HG03280 (cell line): ENCODE results near the gene SYVN1.

Experiments
- ATAC-seq: cut with Tn5 transposase; IDR thresholded peaks from one replicate; pipeline ENCODE4 v1.9.1; 2021; ENCODE audit warnings: mild to moderate bottlenecking, moderate library complexity; ENCODE audit not compliant: unreplicated experiment

SYVN1 gene

DNA sequence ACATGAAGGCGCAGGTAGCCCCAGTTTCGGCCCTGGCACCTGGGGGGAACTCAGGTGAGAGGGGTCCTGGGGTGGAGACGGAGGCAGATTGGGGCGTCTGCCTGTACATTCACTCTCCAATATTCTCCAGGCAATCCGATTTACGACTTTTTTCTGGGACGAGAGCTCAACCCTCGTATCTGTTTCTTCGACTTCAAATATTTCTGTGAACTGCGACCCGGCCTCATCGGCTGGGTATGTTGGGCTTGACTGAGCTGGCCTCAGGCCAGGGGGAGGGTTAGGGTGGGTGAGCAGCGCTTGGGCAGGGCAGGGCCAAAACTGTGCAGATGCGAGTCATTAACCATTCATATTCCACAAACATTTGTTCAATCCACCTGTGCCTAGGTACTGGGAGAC lies 21.0 kb downstream of the SYVN1 start:
- no peak for ATAC-seq

DNA sequence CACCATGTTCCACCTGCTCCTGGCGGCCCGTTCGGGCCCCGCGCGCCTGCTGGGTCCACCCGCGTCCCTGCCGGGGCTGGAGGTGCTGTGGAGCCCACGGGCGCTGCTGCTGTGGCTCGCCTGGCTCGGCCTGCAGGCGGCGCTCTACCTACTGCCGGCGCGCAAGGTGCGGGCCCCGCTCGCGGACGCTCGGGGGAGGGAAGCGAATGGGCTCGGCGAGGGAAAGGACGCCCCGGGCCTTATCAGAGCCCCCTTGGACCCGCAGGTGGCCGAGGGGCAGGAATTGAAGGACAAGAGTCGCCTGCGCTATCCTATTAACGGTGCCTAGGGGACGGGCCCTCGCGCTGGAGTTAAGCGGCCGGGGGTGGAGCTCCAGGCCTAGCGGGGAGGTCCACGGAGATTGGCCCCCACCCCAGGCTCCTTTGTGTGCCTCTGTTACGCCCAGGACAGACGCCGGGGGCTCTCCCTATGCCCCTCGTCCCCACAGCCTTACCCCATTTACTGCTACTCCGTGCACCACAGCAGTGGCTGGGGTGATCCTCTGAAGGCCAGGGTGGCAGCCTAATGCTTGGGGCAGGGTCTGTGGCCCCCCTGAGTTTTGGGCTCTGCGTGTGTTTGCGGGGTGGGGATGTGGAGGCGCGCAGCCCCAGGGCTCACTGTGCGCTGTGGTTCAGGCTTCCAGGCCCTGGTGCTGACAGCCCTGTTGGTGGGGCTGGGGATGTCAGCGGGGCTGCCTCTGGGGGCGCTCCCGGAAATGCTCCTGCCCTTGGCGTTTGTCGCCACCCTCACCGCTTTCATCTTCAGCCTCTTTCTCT lies 21.6 kb downstream of the SYVN1 start:
- ATAC-seq = no peak

DNA sequence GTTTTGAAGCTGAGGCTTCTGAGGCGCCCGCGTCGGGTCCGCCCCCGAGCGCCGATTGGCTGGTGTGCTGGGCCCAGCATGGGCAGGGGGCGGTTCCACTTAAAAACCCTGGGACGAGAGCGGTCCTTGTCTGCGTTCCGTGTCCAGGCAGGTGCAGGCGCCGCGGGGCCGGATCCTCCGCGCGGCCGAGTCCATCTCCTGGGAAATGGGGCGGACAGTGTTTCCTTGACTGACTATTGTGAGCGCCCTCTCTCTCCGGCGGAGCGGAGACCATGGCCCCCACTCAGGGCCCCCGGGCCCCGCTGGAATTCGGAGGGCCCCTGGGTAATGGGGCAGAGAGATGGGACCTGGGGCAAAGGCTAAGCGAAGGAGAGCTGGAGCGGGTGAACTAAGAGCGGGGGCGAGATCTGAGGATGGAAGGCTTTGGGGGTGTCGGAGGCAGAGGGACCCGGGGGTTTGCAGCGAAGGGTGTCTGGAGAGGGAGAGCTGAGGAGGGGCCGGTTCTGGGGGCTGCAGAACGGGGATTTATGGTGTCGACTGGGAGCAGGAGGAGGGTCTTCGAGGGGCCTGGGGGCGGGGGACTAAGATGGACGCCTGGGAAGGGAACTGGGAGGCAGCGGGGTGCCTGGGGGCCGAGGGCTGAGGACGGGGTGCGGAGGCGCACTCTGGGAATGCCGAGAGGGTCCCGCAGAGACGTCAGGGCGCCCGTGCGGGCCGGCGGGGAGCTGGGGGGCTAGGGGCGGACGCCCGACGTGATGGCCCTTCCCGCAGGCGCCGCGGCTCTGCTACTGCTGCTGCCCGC lies 22.4 kb downstream of the SYVN1 start, which contains the start of gene TM7SF2:
TSS of gene TM7SF2 (plus strand) at position 129 of the 802 bp plus-strand sequence. CDS start at position 273, 144 bp downstream.
- ATAC-seq = peak; percentile 65

DNA sequence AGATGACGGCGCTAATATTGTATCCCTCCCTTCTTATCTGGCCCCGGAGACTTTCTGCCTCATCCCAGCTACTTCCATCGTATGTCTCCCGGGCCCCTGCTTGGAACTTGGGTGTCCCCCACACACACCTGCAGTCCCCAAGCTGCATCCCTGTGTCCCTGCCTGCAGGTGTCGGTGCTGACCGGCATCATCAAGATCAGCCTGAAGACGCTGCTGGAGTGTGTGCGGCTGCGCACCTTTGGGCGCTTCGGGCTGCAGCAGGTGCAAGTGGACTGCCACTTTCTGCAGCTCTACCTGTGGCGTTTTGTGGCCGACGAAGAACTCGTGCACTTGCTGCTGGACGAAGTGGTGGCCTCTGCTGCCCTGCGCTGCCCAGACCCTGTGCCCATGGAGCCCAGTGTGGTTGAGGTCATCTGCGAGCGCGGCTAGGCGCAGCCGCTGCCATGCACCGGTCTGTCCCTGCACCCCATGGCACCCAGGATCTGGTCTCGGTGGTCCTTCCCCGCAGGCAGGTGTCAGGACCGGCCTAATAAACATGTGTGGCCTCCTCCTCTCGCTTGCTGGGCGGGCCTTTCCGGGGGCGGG lies 23.1 kb downstream of the SYVN1 start:
- no peak for ATAC-seq

DNA sequence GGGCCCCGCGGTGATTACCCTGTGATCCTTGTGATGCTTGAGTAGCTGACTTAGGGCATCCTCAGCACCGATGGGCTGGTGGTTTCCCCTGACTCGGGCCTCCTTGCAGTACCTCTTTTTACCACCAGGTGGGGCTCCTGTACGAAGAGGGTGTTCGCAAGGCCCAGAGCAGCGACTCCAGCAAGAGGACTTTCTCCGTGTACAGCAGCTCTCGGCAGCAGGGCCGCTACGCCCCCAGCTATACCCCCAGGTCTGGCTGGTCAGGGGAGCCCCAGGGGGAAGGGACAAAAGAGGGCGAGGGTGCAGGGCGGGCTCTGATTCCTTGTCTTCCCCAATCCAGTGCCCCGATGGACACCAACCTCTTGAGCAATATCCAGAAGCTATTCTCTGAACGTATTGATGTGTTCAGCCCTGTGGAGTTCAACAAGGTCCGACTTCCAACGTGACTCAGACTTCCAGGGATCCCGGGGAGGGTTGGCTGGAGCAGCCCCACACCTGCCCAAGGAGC lies 23.9 kb downstream of the SYVN1 start:
- ATAC-seq = no peak

DNA sequence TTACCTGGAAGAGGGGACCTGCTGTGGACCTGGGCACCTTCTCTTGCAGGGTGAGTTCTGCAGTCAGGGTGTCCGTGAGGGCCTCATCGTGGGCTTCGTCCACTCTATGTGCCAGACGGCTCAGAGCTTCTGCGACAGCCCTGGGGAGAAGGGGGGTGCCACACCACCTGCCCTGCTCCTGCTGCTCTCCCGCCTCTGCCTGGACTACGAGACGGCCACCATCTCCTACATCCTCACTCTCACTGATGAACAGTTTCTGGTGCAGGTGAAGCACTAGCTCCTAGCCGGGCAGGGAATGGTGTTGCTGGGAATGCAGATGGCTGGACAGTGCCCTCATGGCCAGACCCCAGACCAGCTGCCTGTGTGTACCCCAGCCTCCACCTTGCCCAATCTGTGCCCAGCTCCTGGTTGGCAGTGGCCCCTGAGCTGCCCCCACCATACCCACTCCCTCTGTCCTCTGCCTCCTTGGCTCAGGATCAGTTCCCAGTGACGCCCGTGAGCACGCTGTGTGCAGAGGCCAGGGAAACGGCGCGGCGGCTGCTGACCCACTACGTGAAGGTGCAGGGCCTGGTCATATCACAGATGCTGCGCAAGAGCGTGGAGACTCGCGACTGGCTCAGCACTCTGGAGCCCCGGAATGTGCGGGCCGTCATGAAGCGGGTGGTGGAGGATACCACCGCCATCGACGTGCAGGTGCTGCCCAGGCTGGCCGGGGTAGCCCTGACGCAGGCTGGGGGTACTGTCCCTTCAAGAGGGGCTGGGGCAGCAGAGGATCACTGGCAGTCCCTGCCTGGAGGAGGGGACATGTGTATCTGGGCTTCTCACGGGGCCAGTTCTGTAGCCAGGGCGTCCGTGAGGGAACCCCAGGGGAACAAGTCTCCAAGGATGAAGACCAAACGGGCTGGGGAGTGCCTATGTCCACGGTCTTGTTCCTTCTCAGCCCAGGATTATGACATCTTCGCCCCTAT lies 24.8 kb downstream of the SYVN1 start:
- ATAC-seq = no peak

DNA sequence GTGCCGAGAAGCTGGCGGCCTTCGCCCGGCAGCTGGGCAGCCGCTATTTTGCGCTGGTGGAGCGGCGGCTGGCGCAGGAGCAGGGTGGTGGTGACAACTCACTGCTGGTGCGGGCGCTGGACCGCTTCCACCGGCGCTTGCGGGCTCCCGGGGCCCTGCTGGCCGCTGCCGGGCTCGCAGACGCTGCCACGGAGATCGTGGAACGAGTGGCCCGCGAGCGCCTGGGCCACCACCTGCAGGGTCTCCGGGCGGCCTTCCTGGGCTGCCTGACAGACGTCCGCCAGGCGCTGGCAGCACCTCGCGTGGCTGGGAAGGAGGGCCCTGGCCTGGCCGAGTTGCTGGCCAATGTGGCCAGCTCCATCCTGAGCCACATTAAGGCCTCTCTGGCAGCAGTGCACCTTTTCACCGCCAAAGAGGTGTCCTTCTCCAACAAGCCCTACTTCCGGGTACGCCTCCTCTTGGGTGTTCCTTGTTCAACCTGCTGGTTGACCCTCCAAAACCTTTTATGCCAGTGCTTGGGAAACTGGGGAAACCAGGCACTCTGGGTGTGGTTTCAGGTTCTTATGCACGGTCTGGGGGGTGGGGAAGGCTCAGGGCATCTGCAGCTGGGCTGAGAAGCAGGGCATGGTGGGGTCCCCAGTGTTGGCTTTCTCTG lies 25.7 kb downstream of the SYVN1 start:
- ATAC-seq = no peak

DNA sequence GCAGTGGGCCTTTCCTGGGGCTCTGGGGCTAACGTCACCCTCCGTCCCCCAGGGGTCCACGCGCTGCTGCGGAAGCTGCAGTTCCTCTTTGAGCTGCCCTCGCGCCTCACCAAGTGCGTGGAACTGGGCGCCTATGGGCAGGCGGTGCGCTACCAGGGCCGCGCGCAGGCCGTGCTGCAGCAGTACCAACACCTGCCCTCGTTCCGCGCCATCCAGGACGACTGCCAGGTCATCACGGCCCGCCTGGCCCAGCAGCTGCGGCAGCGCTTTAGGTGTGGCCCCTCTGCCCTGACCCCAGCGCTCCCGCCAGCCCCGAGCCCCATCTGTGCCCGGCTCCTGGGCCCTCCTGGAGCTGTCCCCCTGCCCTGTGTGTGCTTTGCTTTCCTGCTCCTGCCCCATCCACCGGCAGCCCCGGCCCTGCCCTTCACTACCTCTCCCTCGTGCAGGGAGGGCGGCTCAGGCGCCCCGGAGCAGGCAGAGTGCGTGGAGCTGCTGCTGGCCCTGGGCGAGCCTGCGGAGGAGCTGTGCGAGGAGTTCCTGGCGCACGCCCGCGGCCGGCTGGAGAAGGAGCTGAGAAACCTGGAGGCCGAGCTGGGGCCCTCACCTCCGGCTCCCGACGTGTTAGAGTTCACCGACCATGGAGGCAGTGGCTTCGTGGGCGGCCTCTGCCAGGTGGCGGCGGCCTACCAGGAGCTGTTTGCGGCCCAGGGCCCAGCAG lies 26.4 kb downstream of the SYVN1 start:
- no peak for ATAC-seq

DNA sequence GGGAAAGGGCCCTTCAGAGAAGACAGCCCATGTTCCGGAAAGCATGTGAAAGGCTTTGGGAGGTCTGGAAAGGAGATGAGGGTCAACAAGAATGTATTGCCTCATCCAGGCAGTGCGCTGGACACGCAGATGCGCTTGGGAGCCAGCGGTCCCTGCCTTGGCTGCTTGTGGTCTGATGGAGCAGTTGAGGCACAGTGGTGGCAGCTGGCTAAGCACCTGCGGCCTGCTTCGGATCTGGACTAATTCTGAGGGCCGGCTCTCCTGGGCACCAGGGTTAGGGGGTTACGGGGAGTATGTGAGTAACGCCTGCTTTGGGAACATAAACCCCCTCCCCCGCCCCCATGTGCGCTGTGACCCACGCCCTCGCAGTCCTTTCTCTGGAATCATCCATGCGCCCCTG lies 27.2 kb downstream of the SYVN1 start:
- no peak for ATAC-seq

DNA sequence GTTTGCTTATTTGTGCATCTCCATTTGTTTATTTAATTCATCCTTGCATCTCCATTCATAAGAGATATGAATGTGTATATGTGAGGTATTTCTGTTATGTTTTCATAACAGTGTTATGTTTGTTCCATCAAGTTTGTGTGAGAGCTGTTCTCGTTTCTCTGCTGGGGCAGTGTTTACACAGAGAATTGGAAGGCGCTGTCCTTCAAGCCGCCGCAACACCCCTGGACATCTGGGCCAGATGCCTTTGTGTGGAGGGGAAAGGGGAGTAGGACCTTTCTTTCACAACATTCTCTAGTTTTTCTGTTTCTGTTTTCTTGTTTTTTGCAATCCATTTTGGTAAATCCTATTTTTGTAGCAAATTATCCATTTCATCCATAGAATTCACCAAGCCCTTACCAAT lies 29.7 kb downstream of the SYVN1 start:
- no peak for ATAC-seq

DNA sequence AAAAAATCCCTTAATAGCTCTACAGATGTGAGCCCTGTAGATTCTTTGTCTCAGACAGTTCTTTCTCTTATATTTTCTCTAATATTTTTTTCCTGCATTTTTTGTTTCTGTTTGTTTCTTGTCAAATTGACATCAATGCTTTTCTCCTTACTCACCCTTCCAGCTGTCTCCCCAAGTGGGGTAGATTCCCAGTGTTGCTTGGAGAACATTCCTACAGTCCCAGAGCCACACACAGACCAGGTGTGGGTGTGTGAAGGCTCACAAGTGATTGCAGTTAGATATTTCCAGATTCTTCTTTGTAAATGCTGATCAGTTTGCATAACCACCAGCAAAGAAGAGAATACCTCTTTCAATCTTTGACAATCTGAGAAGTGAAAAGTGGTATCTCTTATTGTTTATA lies 30.8 kb downstream of the SYVN1 start:
- no peak for ATAC-seq

DNA sequence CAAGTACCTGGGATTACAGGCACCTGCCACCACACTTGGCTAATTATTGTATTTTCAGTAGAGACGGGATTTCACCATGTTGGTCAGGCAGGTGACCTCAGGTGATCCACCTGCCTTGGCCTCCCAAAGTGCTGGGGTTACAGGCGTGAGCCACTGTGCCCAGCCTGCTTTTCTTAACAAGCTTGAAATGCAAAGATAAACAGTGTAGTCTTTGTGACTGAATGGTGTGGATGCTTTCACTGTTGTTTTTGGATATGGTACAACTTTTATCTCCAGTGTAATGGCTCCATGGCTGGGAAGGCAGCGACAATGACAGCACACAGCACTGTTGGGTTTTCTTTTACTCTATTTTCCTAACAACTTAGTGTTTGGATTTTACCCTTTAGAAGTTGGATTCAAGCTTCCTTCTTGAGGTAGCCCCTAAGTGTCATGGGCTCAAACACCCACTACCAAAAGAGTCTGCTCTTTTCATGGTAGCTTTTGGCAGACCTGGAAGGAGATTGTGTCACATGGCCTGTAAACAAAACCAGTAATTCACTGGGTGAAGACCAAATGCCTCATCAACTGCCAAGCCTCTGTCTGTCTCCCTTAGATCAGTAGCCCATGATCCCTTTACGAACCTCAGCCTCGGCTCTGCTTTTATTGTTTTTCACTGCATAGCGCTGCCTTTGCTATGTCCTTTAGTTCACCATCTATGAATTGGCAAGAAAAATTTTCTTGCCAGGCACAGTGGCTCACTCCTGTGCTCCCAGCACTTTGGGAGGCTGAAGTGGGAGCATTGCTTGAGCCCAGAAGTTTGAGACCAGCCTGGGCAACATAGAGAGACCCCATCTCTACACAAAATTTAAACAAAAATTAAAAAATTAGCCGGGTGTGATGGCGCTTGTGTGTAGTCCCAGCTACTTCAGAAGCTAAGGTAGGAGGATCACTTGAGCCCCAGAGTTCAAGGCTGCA lies 31.9 kb downstream of the SYVN1 start:
- no peak for ATAC-seq

DNA sequence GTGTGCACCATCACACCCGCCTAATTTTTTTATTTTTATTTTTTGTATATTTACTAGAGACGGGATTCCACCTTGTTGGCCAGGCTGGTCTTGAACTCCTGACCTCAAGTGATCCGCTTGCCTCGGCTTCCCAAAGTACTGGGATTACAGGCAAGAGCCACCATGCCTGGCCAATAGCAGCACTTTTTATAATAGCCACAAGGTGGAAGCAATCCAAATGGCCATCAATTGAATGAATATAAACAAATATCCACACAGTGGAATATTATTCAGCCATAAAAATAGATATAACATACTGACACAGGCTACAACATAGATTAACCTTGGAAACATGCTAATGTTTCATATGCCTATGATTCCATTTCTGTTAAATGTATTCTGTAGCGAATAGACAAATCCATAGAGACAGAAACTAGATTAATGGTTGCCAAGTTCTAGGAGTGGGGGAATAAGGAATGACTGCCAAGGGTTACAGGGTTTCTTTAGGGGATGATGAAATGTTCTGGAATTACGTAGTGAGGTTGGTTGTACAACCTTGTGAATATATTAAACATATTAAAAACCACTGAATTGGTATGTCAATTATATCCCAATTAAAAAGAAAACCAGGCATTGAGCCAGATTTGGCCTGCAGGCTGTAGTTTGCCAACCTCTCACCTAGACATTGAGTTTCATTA lies 33.5 kb downstream of the SYVN1 start:
- ATAC-seq = no peak

DNA sequence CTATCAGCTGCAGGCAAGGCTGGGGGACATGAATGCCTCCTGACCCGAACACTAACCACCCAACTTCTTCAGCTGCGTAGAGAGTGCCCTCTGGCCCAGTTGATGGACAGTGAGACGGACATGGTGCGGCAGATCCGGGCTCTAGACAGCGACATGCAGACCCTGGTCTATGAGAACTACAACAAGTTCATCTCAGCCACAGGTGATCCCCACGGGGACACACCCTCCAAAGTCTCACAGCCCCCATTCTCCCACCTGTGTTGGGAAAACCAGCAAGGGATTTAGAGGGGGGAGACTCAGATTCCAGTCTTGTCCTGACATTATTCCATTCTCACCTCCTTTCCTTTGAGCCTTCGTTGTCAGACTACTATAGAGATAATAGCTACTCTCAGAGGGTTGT lies 37.4 kb downstream of the SYVN1 start:
- no peak for ATAC-seq

DNA sequence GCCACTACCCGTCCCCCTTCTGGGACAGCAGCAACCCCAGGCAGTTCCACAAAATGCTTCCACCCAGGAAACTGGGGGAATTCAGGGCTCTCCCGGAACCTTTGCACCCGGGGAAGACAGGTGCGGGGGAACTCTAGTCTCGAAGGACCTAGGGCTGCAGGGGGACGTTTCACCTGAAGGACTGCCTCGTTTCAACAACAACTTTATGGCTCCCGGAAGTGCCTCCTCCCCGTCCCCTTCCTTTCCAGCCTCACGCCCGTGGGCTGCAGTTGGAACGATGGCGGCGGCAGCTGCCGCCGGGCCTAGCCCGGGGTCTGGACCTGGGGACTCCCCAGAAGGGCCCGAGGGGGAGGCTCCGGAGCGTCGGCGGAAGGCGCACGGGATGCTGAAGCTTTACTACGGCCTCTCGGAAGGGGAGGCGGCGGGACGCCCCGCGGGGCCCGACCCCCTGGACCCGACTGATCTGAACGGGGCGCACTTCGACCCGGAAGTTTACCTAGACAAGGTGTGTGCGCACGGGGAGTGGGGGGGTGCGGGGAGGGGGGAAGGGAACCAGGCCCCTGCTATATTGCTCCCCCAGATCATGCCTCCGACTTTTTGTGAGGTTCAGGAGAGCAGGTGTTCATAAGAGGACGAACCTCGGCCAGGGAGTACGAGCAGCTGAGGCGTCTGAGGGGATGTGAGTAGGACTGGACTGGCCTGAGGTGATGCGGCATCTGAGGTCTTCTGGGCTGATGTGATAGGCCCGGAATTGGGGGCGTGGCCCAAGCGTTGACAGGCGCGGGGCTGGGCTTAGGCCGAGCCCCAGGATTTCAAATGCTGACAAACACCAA lies 38.1 kb downstream of the SYVN1 start, which contains the start of gene VPS51:
TSS of gene VPS51 (plus strand) at position 241 of the 833 bp plus-strand sequence. CDS start at position 278, 37 bp downstream.
- ATAC-seq = peak; percentile 86

DNA sequence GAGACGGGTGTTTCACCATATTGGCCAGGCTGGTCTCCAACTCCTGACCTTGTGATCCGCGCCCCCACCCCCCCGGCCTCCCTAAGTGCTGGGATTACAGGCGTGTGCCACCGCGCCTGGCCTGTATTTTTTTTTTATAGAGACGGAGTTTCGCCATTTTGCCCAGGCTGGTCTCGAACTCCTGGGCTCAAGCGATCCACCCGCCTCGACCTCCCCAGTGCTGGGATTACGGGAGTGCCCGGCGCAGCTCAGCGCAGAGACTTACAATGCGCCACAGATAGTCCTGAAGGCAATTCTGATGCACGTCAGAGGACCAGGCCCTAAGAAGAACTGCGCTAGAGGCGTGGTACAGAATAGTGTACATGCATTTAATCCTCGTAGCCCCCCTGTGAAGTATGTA lies 38.9 kb downstream of the SYVN1 start:
- no peak for ATAC-seq

DNA sequence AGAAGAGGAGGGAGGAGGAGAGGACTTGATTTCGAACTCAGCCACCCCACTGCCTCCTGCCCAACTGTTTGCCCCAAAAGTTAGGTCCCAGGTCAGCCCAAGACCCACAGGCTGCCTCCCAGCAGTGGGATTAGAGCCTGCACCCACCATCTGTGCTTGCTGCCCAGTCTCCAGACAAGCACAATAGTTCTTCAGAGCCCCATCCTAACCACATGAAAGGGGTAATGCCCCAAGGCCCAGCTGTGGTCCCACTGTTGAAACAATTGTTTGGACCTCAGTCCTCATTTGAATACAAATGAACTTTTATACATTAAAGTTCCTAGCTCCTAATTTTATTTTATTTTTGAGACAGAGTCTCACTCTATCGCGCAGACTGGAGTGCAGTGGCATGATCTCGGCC lies 43.7 kb downstream of the SYVN1 start:
- ATAC-seq = no peak
